WTC11 (cell line): Measurements from ENCODE around the gene GYS2. TPM values are rescaled to one million over a fixed set of nuclear protein-coding genes. Genes with fewer than 3 reads are reported as not detected.

Experiments used
- ATAC-seq: fragments of 200-7000 bp; cut with Tn5 transposase; 2 replicates; pipeline ENCODE4 v1.10.0; 2021; ENCODE audit warnings: mild to moderate bottlenecking, moderate library complexity
- CTCF ChIA-PET: fragments of 300-600 bp; sonication (Branson Sonifier 250); formaldehyde crosslinking; loops from one replicate; lab custom pipeline; 2021; ENCODE audit warnings: antibody characterized with exemption; lab: Charles Lee
- POLR2A ChIA-PET: fragments of 350-600 bp; sonication (Branson Sonifier 250); formaldehyde crosslinking; loops from one replicate; lab custom pipeline; 2021; ENCODE audit warnings: antibody characterized with exemption; lab: Charles Lee
- DNase-seq: peaks from one replicate; pipeline ENCODE4 v3.0.0; 2021; ENCODE audit warnings: low spot score
- H3K27ac Mint-ChIP-seq: 2 replicates; pipeline ENCODE4 v1.8.0; 2021; ENCODE audit warnings: mixed read lengths
- H3K27me3 Mint-ChIP-seq: 2 replicates; pipeline ENCODE4 v1.8.0; 2021; ENCODE audit warnings: low read depth, mild to moderate bottlenecking, moderate library complexity, mixed read lengths
- H3K36me3 Mint-ChIP-seq: 2 replicates; pipeline ENCODE4 v1.8.0; 2021; ENCODE audit warnings: mixed read lengths
- H3K4me1 Mint-ChIP-seq: 2 replicates; pipeline ENCODE4 v1.8.0; 2022; ENCODE audit warnings: mixed read lengths
- H3K4me3 Mint-ChIP-seq: 2 replicates; pipeline ENCODE4 v1.8.0; 2021; ENCODE audit warnings: mild to moderate bottlenecking, moderate library complexity, mixed read lengths
- H3K9me3 Mint-ChIP-seq: 2 replicates; pipeline ENCODE4 v1.8.0; 2021; ENCODE audit warnings: mixed read lengths
- CREM ChIP-seq: sonication (generic); formaldehyde crosslinking; IDR thresholded peaks from 2 replicates; pipeline ENCODE4 v1.8.1; 2022; ENCODE audit warnings: mild to moderate bottlenecking, missing genetic modification reagents, moderate library complexity
- E2F1 ChIP-seq: sonication (generic); formaldehyde crosslinking; IDR thresholded peaks from 2 replicates; pipeline ENCODE4 v1.8.0; 2022; ENCODE audit warnings: mild to moderate bottlenecking, missing genetic modification reagents
- E2F4 ChIP-seq: sonication (generic); formaldehyde crosslinking; IDR thresholded peaks from 2 replicates; pipeline ENCODE4 v1.8.1; 2022; ENCODE audit warnings: low read depth, mild to moderate bottlenecking, moderate library complexity, missing genetic modification reagents, borderline replicate concordance
- EMX1 ChIP-seq: fragments of 250-450 bp; sonication (Bioruptor Pico); IDR thresholded peaks from 2 replicates; pipeline ENCODE4 v1.8.0; 2021; ENCODE audit warnings: mild to moderate bottlenecking
- FOXJ3 ChIP-seq: sonication (generic); formaldehyde crosslinking; IDR thresholded peaks from 2 replicates; pipeline ENCODE4 v1.9.0; 2021; ENCODE audit warnings: missing genetic modification reagents, mild to moderate bottlenecking, borderline replicate concordance
- FOXK1 ChIP-seq: sonication (generic); formaldehyde crosslinking; IDR thresholded peaks from 2 replicates; pipeline ENCODE4 v1.8.0; 2022; ENCODE audit warnings: mild to moderate bottlenecking, moderate library complexity, missing genetic modification reagents
- GABPB1 ChIP-seq: sonication (generic); formaldehyde crosslinking; IDR thresholded peaks from 2 replicates; pipeline ENCODE4 v1.8.1; 2023; ENCODE audit warnings: mild to moderate bottlenecking, missing genetic modification reagents
- GTF2I ChIP-seq: fragments of 250-450 bp; sonication (Bioruptor Pico); conservative IDR thresholded peaks from 2 replicates; pipeline ENCODE4 v1.4.0; 2021; ENCODE audit warnings: mild to moderate bottlenecking
- HMGXB4 ChIP-seq: sonication (generic); formaldehyde crosslinking; IDR thresholded peaks from 2 replicates; pipeline ENCODE4 v1.8.1; 2023; ENCODE audit warnings: mild to moderate bottlenecking, moderate library complexity, missing genetic modification reagents
- JAZF1 ChIP-seq: fragments of 250-450 bp; sonication (Bioruptor Pico); IDR thresholded peaks from 2 replicates; pipeline ENCODE4 v1.9.0; 2021; ENCODE audit warnings: moderate library complexity, mild to moderate bottlenecking, inconsistent platforms
- MYBL2 ChIP-seq: sonication (generic); formaldehyde crosslinking; IDR thresholded peaks from 2 replicates; pipeline ENCODE4 v1.8.1; 2023; ENCODE audit warnings: mild to moderate bottlenecking, moderate library complexity, missing genetic modification reagents
- NFYB ChIP-seq: sonication (generic); formaldehyde crosslinking; conservative IDR thresholded peaks from 2 replicates; pipeline ENCODE4 v1.8.0; 2022; ENCODE audit warnings: low read depth, missing genetic modification reagents
- NR1H2 ChIP-seq: sonication (generic); formaldehyde crosslinking; IDR thresholded peaks from 2 replicates; pipeline ENCODE4 v1.9.0; 2021; ENCODE audit warnings: mild to moderate bottlenecking, moderate library complexity, missing genetic modification reagents
- NR2C2 ChIP-seq: sonication (generic); formaldehyde crosslinking; IDR thresholded peaks from 2 replicates; pipeline ENCODE4 v1.8.0; 2022; ENCODE audit warnings: mild to moderate bottlenecking, missing genetic modification reagents
- RELA ChIP-seq: sonication (generic); formaldehyde crosslinking; IDR thresholded peaks from 2 replicates; pipeline ENCODE4 v1.8.1; 2022; ENCODE audit warnings: missing genetic modification reagents, mild to moderate bottlenecking, borderline replicate concordance
- ZBTB21 ChIP-seq: sonication (generic); formaldehyde crosslinking; IDR thresholded peaks from 2 replicates; pipeline ENCODE4 v1.8.1; 2023; ENCODE audit warnings: mild to moderate bottlenecking, missing genetic modification reagents, borderline replicate concordance
- ZNF263 ChIP-seq: sonication (generic); formaldehyde crosslinking; IDR thresholded peaks from 2 replicates; pipeline ENCODE4 v1.8.1; 2022; ENCODE audit warnings: low read depth, mild to moderate bottlenecking, moderate library complexity, missing genetic modification reagents
- ZNF416 ChIP-seq: fragments of 250-450 bp; sonication (Bioruptor Pico); IDR thresholded peaks from 2 replicates; pipeline ENCODE4 v1.9.0; 2021; ENCODE audit warnings: mild to moderate bottlenecking, inconsistent platforms
- total RNA-seq: library from RNA; stranded (reverse); gene quantifications from 3 replicates; pipeline ENCODE4 v1.2.3, GENCODE V29; 2021
- TF ChIP-seq, protein P1 (sequence below): fragments of 250-450 bp; sonication (Bioruptor Pico); IDR thresholded peaks from 2 replicates; pipeline ENCODE4 v1.9.0; 2021; ENCODE audit warnings: mild to moderate bottlenecking
- TF ChIP-seq, protein P2 (sequence below): sonication (generic); formaldehyde crosslinking; IDR thresholded peaks from 2 replicates; pipeline ENCODE4 v1.8.1; 2022; ENCODE audit warnings: mild to moderate bottlenecking, moderate library complexity, missing genetic modification reagents
- TF ChIP-seq, protein P3 (sequence below): sonication (generic); formaldehyde crosslinking; IDR thresholded peaks from 2 replicates; pipeline ENCODE4 v1.8.1; 2023; ENCODE audit warnings: mild to moderate bottlenecking, missing genetic modification reagents
- TF ChIP-seq, protein P4 (sequence below): sonication (generic); formaldehyde crosslinking; IDR thresholded peaks from 2 replicates; pipeline ENCODE4 v1.8.1; 2023; ENCODE audit warnings: mild to moderate bottlenecking, missing genetic modification reagents, moderate library complexity
- TF ChIP-seq, protein P5 (sequence below): sonication (generic); formaldehyde crosslinking; IDR thresholded peaks from 2 replicates; pipeline ENCODE4 v1.8.1; 2022; ENCODE audit warnings: missing genetic modification reagents, borderline replicate concordance

GYS2 gene
- total RNA-seq, 1 experiment from 2014 or later: not detected

- peaks cover 3% of the 10 kb centered on the region; the same call in 1 of the 2 replicates for H3K27me3 Mint-ChIP-seq
- no peak for DNase-seq
- no peak overlapping the region for H3K27ac Mint-ChIP-seq
- CTCF ChIA-PET: no interaction called here
- POLR2A ChIA-PET: no interaction called here
- TF ChIP-seq JAZF1 (CRISPR knock-in tag): no peak
- no peak for TF ChIP-seq GABPB1
- TF ChIP-seq, protein P1, sequence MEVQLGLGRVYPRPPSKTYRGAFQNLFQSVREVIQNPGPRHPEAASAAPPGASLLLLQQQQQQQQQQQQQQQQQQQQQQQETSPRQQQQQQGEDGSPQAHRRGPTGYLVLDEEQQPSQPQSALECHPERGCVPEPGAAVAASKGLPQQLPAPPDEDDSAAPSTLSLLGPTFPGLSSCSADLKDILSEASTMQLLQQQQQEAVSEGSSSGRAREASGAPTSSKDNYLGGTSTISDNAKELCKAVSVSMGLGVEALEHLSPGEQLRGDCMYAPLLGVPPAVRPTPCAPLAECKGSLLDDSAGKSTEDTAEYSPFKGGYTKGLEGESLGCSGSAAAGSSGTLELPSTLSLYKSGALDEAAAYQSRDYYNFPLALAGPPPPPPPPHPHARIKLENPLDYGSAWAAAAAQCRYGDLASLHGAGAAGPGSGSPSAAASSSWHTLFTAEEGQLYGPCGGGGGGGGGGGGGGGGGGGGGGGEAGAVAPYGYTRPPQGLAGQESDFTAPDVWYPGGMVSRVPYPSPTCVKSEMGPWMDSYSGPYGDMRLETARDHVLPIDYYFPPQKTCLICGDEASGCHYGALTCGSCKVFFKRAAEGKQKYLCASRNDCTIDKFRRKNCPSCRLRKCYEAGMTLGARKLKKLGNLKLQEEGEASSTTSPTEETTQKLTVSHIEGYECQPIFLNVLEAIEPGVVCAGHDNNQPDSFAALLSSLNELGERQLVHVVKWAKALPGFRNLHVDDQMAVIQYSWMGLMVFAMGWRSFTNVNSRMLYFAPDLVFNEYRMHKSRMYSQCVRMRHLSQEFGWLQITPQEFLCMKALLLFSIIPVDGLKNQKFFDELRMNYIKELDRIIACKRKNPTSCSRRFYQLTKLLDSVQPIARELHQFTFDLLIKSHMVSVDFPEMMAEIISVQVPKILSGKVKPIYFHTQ: no peak
- TF ChIP-seq, protein P2, sequence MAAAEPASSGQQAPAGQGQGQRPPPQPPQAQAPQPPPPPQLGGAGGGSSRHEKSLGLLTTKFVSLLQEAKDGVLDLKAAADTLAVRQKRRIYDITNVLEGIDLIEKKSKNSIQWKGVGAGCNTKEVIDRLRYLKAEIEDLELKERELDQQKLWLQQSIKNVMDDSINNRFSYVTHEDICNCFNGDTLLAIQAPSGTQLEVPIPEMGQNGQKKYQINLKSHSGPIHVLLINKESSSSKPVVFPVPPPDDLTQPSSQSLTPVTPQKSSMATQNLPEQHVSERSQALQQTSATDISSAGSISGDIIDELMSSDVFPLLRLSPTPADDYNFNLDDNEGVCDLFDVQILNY (CRISPR knock-in tag): no peak
- no peak for TF ChIP-seq HMGXB4 (CRISPR knock-in tag)
- TF ChIP-seq, protein P3, sequence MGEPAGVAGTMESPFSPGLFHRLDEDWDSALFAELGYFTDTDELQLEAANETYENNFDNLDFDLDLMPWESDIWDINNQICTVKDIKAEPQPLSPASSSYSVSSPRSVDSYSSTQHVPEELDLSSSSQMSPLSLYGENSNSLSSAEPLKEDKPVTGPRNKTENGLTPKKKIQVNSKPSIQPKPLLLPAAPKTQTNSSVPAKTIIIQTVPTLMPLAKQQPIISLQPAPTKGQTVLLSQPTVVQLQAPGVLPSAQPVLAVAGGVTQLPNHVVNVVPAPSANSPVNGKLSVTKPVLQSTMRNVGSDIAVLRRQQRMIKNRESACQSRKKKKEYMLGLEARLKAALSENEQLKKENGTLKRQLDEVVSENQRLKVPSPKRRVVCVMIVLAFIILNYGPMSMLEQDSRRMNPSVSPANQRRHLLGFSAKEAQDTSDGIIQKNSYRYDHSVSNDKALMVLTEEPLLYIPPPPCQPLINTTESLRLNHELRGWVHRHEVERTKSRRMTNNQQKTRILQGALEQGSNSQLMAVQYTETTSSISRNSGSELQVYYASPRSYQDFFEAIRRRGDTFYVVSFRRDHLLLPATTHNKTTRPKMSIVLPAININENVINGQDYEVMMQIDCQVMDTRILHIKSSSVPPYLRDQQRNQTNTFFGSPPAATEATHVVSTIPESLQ (CRISPR knock-in tag): no peak
- TF ChIP-seq ZNF416 (CRISPR knock-in tag): no peak
- no peak for TF ChIP-seq NR1H2 (CRISPR knock-in tag)
- TF ChIP-seq ZBTB21: no peak
- TF ChIP-seq FOXK1 (CRISPR knock-in tag): no peak
- TF ChIP-seq E2F1 (CRISPR knock-in tag): no peak
- TF ChIP-seq MYBL2: no peak
- TF ChIP-seq, all 79 proteins: peak for 0
- no peaks in the 10 kb centered on the region for H3K36me3 Mint-ChIP-seq
- no peak overlapping the region for H3K4me3 Mint-ChIP-seq
- peaks cover 4% of the 10 kb centered on the region for H3K4me1 Mint-ChIP-seq
- ATAC-seq: no peak
- peaks cover 4% of the 10 kb centered on the region; the same call in 1 of the 2 replicates for H3K9me3 Mint-ChIP-seq
Observed at GRCh38 chr12:21577516-21577915, 27.1 kb downstream of the GYS2 start.

GRCh38 chr12:21576431-21576830, 28.2 kb downstream of the GYS2 start:
- ChIA-PET CTCF (no interaction called here), POLR2A (no interaction called here)
- Mint-ChIP-seq H3K36me3 (no peaks in the 10 kb centered on the region), H3K27me3 (peaks cover 3% of the 10 kb centered on the region; the same call in 1 of the 2 replicates), H3K4me1 (peaks cover 4% of the 10 kb centered on the region), H3K9me3 (peaks cover 4% of the 10 kb centered on the region; the same call in 1 of the 2 replicates), H3K4me3 (no peak overlapping the region), H3K27ac (no peak overlapping the region)
- DNase-seq (no peak), ATAC-seq (no peak)
- TF ChIP-seq FOXJ3 (CRISPR knock-in tag): no peak
- no peak for TF ChIP-seq NFYB (CRISPR knock-in tag)
- TF ChIP-seq NR2C2 (CRISPR knock-in tag): no peak
- TF ChIP-seq E2F4: no peak
- no peak for TF ChIP-seq RELA (CRISPR knock-in tag)
- no peak for TF ChIP-seq ZNF416 (CRISPR knock-in tag)
- TF ChIP-seq, protein P4, sequence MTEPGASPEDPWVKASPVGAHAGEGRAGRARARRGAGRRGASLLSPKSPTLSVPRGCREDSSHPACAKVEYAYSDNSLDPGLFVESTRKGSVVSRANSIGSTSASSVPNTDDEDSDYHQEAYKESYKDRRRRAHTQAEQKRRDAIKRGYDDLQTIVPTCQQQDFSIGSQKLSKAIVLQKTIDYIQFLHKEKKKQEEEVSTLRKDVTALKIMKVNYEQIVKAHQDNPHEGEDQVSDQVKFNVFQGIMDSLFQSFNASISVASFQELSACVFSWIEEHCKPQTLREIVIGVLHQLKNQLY (CRISPR knock-in tag): no peak
- TF ChIP-seq, protein P5, sequence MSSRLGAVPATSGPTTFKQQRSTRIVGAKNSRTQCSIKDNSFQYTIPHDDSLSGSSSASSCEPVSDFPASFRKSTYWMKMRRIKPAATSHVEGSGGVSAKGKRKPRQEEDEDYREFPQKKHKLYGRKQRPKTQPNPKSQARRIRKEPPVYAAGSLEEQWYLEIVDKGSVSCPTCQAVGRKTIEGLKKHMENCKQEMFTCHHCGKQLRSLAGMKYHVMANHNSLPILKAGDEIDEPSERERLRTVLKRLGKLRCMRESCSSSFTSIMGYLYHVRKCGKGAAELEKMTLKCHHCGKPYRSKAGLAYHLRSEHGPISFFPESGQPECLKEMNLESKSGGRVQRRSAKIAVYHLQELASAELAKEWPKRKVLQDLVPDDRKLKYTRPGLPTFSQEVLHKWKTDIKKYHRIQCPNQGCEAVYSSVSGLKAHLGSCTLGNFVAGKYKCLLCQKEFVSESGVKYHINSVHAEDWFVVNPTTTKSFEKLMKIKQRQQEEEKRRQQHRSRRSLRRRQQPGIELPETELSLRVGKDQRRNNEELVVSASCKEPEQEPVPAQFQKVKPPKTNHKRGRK: no peak
- TF ChIP-seq CREM (CRISPR knock-in tag): no peak
- TF ChIP-seq GTF2I (CRISPR knock-in tag): no peak
- TF ChIP-seq EMX1 (CRISPR knock-in tag): no peak
- no peak for TF ChIP-seq ZNF263
